Osteocyte (in vitro differentiated cells): ENCODE measurements around the gene UGGT2. TPM values are rescaled to one million over a fixed set of nuclear protein-coding genes. Genes with fewer than 3 reads are reported as not detected.

ENCODE experiments used
- DNase-seq: peaks from one replicate; pipeline ENCODE4 v3.0.0; 2021; ENCODE audit warnings: mixed read lengths; ENCODE audit not compliant: unreplicated experiment; ENCODE audit errors: extremely low spot score
- H3K27ac Mint-ChIP-seq: one replicate; pipeline ENCODE4 v1.8.0; 2021; ENCODE audit warnings: mild to moderate bottlenecking, mixed read lengths; ENCODE audit not compliant: unreplicated experiment
- H3K27me3 Mint-ChIP-seq: one replicate; pipeline ENCODE4 v1.8.0; 2021; ENCODE audit warnings: mixed read lengths; ENCODE audit not compliant: unreplicated experiment
- H3K36me3 Mint-ChIP-seq: one replicate; pipeline ENCODE4 v1.8.0; 2021; ENCODE audit warnings: mixed read lengths; ENCODE audit not compliant: unreplicated experiment
- H3K4me1 Mint-ChIP-seq: one replicate; pipeline ENCODE4 v1.8.0; 2021; ENCODE audit warnings: mixed read lengths; ENCODE audit not compliant: unreplicated experiment
- H3K4me3 Mint-ChIP-seq: one replicate; pipeline ENCODE4 v1.8.0; 2021; ENCODE audit warnings: mild to moderate bottlenecking, moderate library complexity, mixed read lengths; ENCODE audit not compliant: unreplicated experiment
- H3K9me3 Mint-ChIP-seq: one replicate; pipeline ENCODE4 v1.8.0; 2021; ENCODE audit warnings: mixed read lengths; ENCODE audit not compliant: unreplicated experiment
- total RNA-seq: library from RNA; stranded (reverse); gene quantifications from 2 replicates; pipeline ENCODE4 v1.2.1, GENCODE V29; 2021
- TF ChIP-seq, protein P1 (sequence below): fragments of 200-600 bp; sonication (generic); IDR thresholded peaks from 2 replicates; pipeline ENCODE4 v1.5.0; 2021; ENCODE audit warnings: antibody characterized with exemption, mild to moderate bottlenecking, moderate library complexity

The UGGT2 gene
- total RNA-seq, 1 donor from 2014 or later = 34.1 TPM

DNA sequence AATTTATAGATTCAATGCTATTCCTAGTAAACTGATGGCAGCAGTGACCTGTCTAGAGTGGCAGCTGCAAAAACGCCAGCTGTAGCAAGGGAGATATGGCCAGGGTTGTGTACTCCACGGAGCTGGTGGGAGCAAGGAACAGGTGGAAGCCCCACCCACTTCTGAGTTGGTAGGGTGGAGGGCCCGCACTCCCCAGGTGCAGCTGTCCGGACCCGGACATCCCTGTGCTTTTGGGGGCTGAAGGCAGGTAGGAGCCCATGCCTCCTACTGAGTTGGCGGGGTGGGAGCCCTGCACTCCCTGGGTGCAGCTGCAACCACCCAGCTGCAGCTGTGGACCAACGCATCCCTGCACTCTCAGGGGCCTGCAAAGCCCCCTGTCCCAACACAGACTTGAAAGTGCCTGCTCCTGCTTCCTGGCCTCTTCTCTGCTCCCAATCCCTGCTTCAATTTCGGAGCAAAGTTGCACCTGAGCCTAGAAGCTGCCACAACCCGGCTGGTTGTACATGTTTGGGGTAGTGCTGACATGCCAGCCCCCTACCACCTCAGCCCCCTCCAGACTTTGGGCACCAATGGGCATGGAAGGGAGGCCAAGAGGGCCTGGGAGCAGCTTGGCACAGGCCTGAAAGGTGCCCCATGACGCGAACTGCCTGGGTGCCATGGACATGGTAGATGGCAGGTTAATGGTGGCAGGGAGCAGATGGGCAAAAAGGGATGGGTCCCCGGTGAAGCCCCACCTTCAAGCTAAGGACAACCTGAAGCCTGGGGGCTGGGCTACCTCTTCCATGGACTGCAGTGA, 19.8 kb downstream of the UGGT2 start:
- TF ChIP-seq, protein P1, sequence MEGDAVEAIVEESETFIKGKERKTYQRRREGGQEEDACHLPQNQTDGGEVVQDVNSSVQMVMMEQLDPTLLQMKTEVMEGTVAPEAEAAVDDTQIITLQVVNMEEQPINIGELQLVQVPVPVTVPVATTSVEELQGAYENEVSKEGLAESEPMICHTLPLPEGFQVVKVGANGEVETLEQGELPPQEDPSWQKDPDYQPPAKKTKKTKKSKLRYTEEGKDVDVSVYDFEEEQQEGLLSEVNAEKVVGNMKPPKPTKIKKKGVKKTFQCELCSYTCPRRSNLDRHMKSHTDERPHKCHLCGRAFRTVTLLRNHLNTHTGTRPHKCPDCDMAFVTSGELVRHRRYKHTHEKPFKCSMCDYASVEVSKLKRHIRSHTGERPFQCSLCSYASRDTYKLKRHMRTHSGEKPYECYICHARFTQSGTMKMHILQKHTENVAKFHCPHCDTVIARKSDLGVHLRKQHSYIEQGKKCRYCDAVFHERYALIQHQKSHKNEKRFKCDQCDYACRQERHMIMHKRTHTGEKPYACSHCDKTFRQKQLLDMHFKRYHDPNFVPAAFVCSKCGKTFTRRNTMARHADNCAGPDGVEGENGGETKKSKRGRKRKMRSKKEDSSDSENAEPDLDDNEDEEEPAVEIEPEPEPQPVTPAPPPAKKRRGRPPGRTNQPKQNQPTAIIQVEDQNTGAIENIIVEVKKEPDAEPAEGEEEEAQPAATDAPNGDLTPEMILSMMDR = no peak
- no peaks in the 10 kb centered on the region for H3K27me3 Mint-ChIP-seq
- H3K4me1 Mint-ChIP-seq = no peaks in the 10 kb centered on the region
- no peak overlapping the region for H3K4me3 Mint-ChIP-seq
- no peak for DNase-seq
- no peak overlapping the region for H3K27ac Mint-ChIP-seq
- peaks cover 7% of the 10 kb centered on the region for H3K36me3 Mint-ChIP-seq
- no peaks in the 10 kb centered on the region for H3K9me3 Mint-ChIP-seq

DNA sequence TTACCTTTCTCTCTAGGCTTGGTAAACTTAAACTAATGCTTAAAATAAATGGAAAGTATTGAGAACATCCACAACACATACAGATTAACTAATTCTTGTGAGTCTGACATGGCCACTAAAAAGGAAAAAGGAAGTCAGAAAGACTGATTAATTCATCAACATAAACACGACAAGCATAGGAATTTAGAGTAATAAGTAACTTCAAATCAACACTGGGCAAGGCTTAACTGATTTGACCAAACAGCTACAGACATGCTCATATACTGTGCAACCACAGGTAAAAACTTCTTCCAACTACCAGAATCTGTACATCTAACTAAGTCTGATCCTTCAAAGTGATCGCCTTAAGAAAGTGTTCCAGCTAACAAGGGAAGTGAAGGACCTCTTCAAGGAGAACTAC, 20.5 kb downstream of the UGGT2 start:
- Mint-ChIP-seq H3K27ac (no peak overlapping the region), H3K9me3 (no peaks in the 10 kb centered on the region)
- TF ChIP-seq, protein P1 = no peak

DNA sequence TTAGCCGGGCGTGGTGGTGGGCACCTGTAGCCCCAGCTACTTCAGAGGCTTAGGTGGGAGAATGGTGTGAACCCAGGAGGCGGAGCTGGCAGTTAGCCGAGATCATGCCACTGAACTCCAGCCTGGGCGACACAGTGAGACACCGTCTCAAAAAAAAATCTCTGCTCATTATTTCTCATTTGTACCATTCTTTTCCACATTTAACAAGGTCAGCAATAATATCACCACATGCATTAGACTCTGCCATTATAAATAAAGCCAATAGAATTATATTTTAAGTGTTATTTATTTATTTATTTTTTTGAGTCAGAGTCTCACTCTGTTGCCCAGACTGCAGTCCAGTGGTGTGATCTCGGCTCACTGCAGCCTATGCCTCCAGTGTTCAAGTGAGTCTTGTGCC, 24.2 kb downstream of the UGGT2 start:
- TF ChIP-seq, protein P1 = no peak
- Mint-ChIP-seq H3K27me3 (no peaks in the 10 kb centered on the region), H3K27ac (no peak overlapping the region), H3K4me3 (no peak overlapping the region), H3K36me3 (peaks cover 11% of the 10 kb centered on the region), H3K4me1 (peaks cover 9% of the 10 kb centered on the region), H3K9me3 (no peaks in the 10 kb centered on the region)
- no peak for DNase-seq

More for the DNA sequence above, 20.5 kb downstream of the UGGT2 start:
- DNase-seq = no peak
- peaks cover 11% of the 10 kb centered on the region for H3K36me3 Mint-ChIP-seq
- no peaks in the 10 kb centered on the region for H3K27me3 Mint-ChIP-seq
- no peak overlapping the region for H3K4me3 Mint-ChIP-seq
- H3K4me1 Mint-ChIP-seq = no peaks in the 10 kb centered on the region

DNA sequence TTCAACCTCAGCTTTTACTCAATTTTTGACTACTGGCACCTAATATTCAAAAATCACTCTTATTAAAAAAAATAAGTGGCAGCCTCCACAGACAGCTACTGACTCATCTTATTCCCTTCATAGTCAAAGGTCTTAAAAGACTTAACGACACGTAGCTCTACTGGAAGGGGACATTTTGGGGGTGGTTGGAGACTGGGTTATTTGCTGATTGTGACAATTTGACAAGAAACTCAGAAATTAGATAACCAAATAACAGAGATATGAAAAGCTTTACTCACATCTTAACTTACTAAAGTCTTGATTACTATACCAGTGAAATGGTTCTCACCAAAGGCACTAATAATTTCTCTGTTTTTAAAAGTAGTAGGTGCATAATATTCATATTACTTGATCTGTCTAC, 25.7 kb downstream of the UGGT2 start:
- Mint-ChIP-seq H3K4me3 (no peak overlapping the region), H3K27ac (no peak overlapping the region), H3K27me3 (no peaks in the 10 kb centered on the region), H3K36me3 (peaks cover 11% of the 10 kb centered on the region), H3K4me1 (peaks cover 9% of the 10 kb centered on the region), H3K9me3 (no peaks in the 10 kb centered on the region)
- TF ChIP-seq, protein P1 = no peak
- no peak for DNase-seq

DNA sequence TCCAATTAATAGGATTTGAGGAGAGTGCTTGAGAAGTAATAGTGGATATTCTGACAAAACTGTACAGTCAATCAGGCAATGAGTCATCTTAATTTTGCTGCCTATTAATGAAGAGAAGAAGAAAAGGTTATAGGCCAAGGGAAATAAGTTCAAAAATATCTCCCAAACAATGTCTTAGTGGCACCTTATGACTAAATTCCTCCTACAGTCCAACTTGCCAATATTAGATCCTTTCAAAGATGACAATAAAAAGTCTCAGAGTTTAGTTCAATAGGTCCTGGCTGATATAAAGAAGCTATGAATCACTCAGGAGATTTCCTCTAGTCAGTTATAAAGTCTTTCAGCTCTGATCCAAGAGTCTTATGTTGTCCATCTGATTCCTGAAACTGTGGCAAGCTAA, 27.9 kb downstream of the UGGT2 start:
- Mint-ChIP-seq H3K9me3 (no peaks in the 10 kb centered on the region), H3K36me3 (peaks cover 12% of the 10 kb centered on the region), H3K27me3 (no peaks in the 10 kb centered on the region), H3K4me3 (no peak overlapping the region), H3K27ac (peak overlapping the region; percentile 16), H3K4me1 (peaks cover 11% of the 10 kb centered on the region)
- TF ChIP-seq, protein P1 = no peak
- DNase-seq = no peak
